NB4 (cell line): ENCODE measurements around the gene TRDN.

Experiments used
- DNase-seq: peaks from one replicate; pipeline ENCODE4 v3.0.0; 2010; ENCODE audit warnings: low read depth
- H3K4me3 ChIP-seq: one replicate; pipeline ENCODE4 v1.5.1; 2011; ENCODE audit warnings: mild to moderate bottlenecking, low read depth, low read length, moderate library complexity
- CTCF ChIP-seq: IDR thresholded peaks from one replicate; pipeline ENCODE4 v1.5.1; 2012; ENCODE audit warnings: low read depth, low read length
- MAX ChIP-seq: IDR thresholded peaks from 2 replicates; pipeline ENCODE4 v1.6.1; 2011; ENCODE audit warnings: low read depth, low read length
- MYC ChIP-seq: IDR thresholded peaks from 2 replicates; pipeline ENCODE4 v1.6.1; 2011; ENCODE audit warnings: low read depth, low read length
- POLR2A ChIP-seq: IDR thresholded peaks from 2 replicates; pipeline ENCODE4 v1.6.1; 2011; ENCODE audit warnings: mild to moderate bottlenecking; ENCODE audit not compliant: insufficient read length; ENCODE audit errors: extremely low read depth

Gene TRDN

GRCh38 chr6:123610779-123611178 lies 26.0 kb downstream of the TRDN start:
- DNase-seq = no peak
- no peak overlapping the region for H3K4me3 ChIP-seq
- TF ChIP-seq MYC = no peak
- no peak for TF ChIP-seq POLR2A
- TF ChIP-seq MAX = no peak
- TF ChIP-seq CTCF = no peak

GRCh38 chr6:123604067-123604466 lies 32.7 kb downstream of the TRDN start:
- DNase-seq = no peak
- no peak overlapping the region for H3K4me3 ChIP-seq
- no peak for TF ChIP-seq MAX

GRCh38 chr6:123598011-123598410 lies 38.7 kb downstream of the TRDN start:
- TF ChIP-seq MYC (no peak), CTCF (no peak), MAX (no peak), POLR2A (no peak)
- DNase-seq = no peak
- no peak overlapping the region for H3K4me3 ChIP-seq

DNA sequence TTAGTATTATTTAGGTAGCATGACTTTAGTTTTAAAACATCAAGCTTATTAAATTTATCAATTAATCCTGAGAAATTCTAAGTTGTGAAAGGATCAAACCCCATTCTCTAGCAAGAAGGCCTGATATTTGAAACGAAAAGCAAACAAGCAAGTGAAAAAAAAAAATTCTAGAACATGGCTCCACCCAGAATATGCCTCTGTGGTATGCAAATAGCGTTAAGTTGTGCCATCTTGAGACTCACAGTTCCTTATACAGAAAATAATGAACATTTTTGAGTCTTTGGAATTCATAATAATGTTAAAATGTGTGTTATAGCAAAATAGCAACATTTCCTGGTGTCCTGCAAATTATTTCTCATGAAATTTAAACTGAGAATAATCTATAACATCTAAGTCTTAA lies 42.0 kb downstream of the TRDN start:
- no peak overlapping the region for H3K4me3 ChIP-seq
- TF ChIP-seq MYC (no peak), POLR2A (no peak), MAX (no peak), CTCF (no peak)
- no peak for DNase-seq

- H3K4me3 ChIP-seq = no peak overlapping the region
- TF ChIP-seq POLR2A (no peak), MYC (no peak), MAX (no peak), CTCF (no peak)
- no peak for DNase-seq
Observed at GRCh38 chr6:123592426-123592825, 44.3 kb downstream of the TRDN start.

DNA sequence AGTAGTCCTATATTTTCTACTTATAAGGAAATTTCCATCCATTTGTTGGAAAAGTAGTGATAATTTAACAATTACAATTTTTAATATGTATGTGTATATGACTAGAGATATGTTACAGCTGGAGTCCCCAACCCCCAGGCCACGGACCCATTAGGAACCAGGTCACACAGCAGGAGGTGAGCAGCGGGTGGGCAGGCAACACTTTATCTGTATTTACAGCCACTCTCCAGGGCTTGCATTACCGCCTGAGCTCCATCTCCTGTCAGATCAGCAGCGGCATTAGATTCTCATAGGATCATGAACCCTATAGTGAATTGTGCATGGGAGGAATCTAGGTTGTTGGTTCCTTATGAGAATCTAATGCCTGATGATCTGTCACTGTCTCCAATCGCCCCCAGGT lies 46.8 kb downstream of the TRDN start:
- DNase-seq = no peak
- TF ChIP-seq MAX = no peak
- no peak for TF ChIP-seq MYC
- no peak for TF ChIP-seq POLR2A
- no peak for TF ChIP-seq CTCF
- no peak overlapping the region for H3K4me3 ChIP-seq
